HEK293T (cell line): ENCODE data around the gene ZFR2.

Experiments
- BHLHE40 ChIP-seq: fragments of 450-650 bp; IDR thresholded peaks from 2 replicates; pipeline ENCODE4 v1.6.1; 2016; ENCODE audit warnings: mild to moderate bottlenecking, moderate library complexity, borderline replicate concordance
- ELF4 ChIP-seq: fragments of 450-650 bp; IDR thresholded peaks from 2 replicates; pipeline ENCODE4 v1.6.1; 2017; ENCODE audit warnings: antibody characterized with exemption
- FOXA1 ChIP-seq: fragments of 450-650 bp; IDR thresholded peaks from 2 replicates; pipeline ENCODE4 v1.6.1; 2016; ENCODE audit warnings: mild to moderate bottlenecking
- FOXK2 ChIP-seq: fragments of 450-650 bp; IDR thresholded peaks from 2 replicates; pipeline ENCODE4 v1.6.1; 2016; ENCODE audit warnings: mild to moderate bottlenecking
- FOXM1 ChIP-seq: fragments of 450-650 bp; IDR thresholded peaks from 2 replicates; pipeline ENCODE4 v1.6.1; 2017; ENCODE audit warnings: mild to moderate bottlenecking, borderline replicate concordance
- HDGF ChIP-seq: fragments of 450-650 bp; IDR thresholded peaks from 2 replicates; pipeline ENCODE4 v1.6.1; 2017; ENCODE audit warnings: antibody characterized with exemption, borderline replicate concordance
- L3MBTL2 ChIP-seq: fragments of 450-650 bp; conservative IDR thresholded peaks from 2 replicates; pipeline ENCODE4 v1.6.1; 2016; ENCODE audit warnings: mild to moderate bottlenecking
- NFRKB ChIP-seq: fragments of 450-650 bp; IDR thresholded peaks from 2 replicates; pipeline ENCODE4 v1.6.1; 2016; ENCODE audit warnings: mild to moderate bottlenecking, moderate library complexity
- PKNOX1 ChIP-seq: fragments of 450-650 bp; IDR thresholded peaks from 2 replicates; pipeline ENCODE4 v1.6.1; 2016
- SP1 ChIP-seq: fragments of 450-650 bp; IDR thresholded peaks from 2 replicates; pipeline ENCODE4 v1.6.1; 2017
- SUZ12 ChIP-seq: fragments of 450-650 bp; IDR thresholded peaks from 2 replicates; pipeline ENCODE4 v1.6.1; 2016; ENCODE audit warnings: mild to moderate bottlenecking
- TARDBP ChIP-seq: fragments of 450-650 bp; IDR thresholded peaks from 2 replicates; pipeline ENCODE4 v1.6.1; 2016

DNA sequence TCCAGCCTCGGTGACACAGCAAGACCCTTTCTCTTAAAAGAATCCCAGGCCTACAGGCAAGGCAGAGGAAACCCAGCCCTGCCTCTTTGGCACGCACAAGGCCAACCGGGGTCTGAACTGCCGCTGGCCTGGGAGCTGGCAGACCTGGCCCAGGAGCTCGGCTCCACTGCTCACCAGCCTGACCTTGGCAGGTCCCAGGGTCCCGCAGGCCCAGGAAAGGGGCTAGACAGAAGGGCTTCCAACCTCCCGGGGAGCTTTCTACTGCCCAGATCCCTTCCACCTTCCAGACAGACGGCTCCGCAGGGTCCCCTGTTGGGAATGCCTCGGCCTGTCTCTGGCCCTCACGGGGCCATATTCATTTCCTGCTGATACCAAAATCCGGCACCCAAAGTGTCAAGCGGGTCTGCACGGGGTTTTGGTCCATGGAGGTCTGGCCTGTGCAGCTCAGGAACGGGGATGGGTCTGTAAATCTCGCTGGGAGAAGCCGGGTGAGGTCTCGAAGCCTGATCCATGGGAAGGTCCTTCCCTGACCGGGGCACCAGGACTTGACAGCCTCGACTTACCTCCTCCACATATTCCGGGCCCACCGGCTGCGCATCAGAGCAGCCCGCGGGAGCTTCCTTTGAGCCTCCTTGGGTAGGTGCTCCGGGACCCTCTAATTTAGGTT is 46.0 kb downstream of the ZFR2 start:
- TF ChIP-seq FOXK2 (no peak), NFRKB (no peak), ELF4 (no peak), PKNOX1 (no peak), SP1 (no peak), FOXA1 (no peak), BHLHE40 (no peak), FOXM1 (no peak), SUZ12 (no peak), HDGF (no peak), TARDBP (no peak), L3MBTL2 (no peak)
